GM18517 (cell line): Measurements from ENCODE around the gene CTTNBP2.

Source experiments
- ATAC-seq: cut with Tn5 transposase; IDR thresholded peaks from one replicate; pipeline ENCODE4 v1.9.1; 2021; ENCODE audit warnings: mild to moderate bottlenecking, moderate library complexity; ENCODE audit not compliant: unreplicated experiment

Gene CTTNBP2

GRCh38 chr7:117824592-117824991 is 48.6 kb downstream of the CTTNBP2 start:
- no peak for ATAC-seq

DNA sequence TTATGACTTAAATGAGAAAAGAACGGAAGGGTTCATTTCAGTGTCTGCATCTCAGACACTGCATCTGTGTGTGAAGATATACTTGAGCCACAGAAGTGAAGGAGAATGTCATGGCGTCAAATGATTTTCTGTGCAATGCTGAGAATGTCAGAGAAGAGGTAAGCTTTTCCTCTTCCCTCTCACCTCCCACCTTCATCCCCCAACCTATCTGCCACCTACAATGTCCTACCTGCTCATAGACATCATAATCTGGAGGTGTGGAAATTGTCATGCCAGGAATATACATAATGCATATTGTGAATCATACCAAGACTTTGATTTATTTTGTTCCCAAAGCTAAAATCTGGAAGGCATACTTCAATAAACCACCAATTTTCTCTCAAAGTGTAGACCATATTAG is 53.7 kb downstream of the CTTNBP2 start:
- ATAC-seq = no peak

- no peak for ATAC-seq
Observed at GRCh38 chr7:117818232-117818631, 55.0 kb downstream of the CTTNBP2 start.

GRCh38 chr7:117816727-117817126 is 56.5 kb downstream of the CTTNBP2 start:
- no peak for ATAC-seq

DNA sequence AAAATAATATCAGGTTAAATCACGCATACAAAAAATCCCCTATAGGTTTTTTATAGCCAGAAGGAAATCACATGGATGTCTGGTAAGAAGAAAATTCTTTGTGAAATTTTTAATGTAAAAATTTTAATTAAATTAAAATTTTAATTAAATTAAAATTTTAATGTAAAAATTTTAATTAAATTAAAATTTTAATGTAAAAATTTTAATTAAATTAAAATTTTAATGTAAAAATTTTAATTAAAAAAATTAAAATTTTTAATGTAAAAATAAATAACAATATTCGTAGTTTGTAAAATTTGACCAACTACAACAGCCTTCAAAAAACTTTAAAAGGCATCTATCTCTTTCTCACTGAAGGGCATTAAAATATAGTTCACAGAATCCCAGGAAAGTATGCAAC is 61.5 kb downstream of the CTTNBP2 start:
- no peak for ATAC-seq

- no peak for ATAC-seq
Observed at GRCh38 chr7:117810642-117811512, 62.4 kb downstream of the CTTNBP2 start.

DNA sequence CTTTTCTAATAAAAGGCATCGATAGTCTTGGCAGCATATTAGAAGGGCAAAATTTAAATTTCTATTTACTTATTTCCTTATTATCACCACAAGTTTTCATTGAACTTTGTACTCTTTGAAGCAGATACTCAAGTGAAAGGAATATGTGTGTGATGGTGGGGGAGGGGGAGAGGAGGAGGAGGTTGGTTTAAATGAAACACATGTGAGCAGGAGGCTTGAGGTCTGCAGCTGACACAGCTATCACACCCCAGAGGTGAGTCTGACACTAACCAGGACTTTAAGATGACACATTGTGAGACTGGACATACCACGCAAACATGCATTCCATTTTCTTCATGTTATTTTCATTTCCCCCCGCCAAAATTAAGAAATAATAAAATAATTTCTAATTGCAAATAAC is 63.3 kb downstream of the CTTNBP2 start:
- ATAC-seq = no peak

GRCh38 chr7:117808910-117809705 is 64.1 kb downstream of the CTTNBP2 start:
- no peak for ATAC-seq

GRCh38 chr7:117808341-117808757 is 64.9 kb downstream of the CTTNBP2 start:
- no peak for ATAC-seq

- ATAC-seq = no peak
Observed at GRCh38 chr7:117807676-117808075, 65.6 kb downstream of the CTTNBP2 start.

GRCh38 chr7:117806011-117806410 is 67.2 kb downstream of the CTTNBP2 start:
- no peak for ATAC-seq

- ATAC-seq = no peak
Observed at GRCh38 chr7:117805241-117805640, 68.0 kb downstream of the CTTNBP2 start.

- no peak for ATAC-seq
Observed at GRCh38 chr7:117803476-117803875, 69.8 kb downstream of the CTTNBP2 start.

GRCh38 chr7:117802660-117803059 is 70.6 kb downstream of the CTTNBP2 start:
- no peak for ATAC-seq

DNA sequence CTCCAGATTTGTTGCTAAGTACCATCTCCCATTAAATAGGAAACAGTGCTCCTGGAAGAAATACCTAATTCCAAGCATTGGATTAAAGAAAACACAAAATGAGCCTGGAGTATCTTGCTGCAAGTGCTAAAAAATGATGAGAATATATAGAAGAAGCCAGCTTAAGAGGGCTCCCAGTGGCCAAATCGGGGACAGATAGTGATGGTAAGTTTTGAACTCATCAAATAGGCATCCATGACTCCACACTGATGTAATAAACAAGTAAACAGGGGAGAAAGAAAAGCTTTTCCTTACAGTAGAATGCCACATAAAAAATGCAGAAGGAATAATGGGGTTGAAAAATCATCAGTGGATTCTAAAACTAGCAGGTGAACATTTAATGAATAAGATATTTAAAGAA is 72.4 kb downstream of the CTTNBP2 start:
- no peak for ATAC-seq

DNA sequence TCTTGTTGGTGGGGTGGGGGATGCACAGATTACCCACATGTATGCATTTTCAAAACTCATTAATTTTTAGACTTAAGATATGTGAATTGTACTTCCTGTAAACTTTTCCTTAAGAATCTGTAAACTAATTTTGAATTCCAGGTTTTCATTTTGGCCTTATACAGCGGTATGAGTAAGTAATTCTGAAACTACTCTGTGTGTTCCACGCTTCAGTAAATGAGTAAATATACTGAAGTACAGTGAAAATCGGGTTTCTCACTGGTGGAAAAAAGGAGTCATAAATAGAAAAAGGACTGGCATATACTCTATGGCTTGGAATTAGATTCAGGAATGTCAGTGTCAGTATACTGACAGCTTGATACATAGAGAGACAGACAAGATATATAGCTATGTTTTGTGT is 72.8 kb downstream of the CTTNBP2 start:
- no peak for ATAC-seq

DNA sequence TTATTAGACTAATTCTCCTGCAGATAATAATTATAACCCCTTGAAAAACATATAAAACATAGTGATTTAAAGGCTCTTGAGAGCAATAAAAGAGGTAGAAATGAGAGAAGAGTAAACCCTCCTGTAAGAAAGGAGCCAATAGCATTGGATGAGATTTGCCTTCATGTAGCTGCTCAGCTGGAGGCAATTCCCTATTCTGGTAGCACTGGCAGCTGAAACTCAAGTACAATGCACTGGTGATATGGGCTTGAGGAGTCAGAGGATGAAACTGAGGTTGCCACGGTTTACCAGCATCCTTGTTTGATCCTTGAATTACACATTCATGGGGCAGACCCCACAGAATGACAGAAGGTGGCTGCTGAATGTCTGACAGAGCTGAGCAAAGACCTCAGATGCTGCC is 76.4 kb downstream of the CTTNBP2 start:
- no peak for ATAC-seq

- no peak for ATAC-seq
Observed at GRCh38 chr7:117793976-117794375, 79.3 kb downstream of the CTTNBP2 start.

DNA sequence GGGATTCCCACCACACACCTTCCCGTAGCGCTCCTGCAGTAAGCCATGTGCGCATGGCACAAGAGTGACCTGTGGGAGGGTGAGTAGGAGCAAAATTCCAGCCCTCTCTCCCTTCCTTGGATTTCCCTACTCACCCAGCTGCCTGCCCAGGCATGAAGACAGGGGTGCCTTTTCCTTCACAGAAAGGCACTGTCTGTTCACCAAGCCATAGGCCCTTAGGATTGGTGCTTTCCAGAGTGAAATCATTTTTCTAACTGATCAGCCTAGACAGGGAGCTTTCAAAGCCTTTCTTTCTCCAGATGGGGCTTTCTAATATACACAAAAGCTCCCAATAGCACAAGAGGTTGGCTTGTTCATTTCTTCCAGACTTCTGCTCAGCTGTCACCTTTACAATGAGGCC is 79.7 kb downstream of the CTTNBP2 start:
- no peak for ATAC-seq

DNA sequence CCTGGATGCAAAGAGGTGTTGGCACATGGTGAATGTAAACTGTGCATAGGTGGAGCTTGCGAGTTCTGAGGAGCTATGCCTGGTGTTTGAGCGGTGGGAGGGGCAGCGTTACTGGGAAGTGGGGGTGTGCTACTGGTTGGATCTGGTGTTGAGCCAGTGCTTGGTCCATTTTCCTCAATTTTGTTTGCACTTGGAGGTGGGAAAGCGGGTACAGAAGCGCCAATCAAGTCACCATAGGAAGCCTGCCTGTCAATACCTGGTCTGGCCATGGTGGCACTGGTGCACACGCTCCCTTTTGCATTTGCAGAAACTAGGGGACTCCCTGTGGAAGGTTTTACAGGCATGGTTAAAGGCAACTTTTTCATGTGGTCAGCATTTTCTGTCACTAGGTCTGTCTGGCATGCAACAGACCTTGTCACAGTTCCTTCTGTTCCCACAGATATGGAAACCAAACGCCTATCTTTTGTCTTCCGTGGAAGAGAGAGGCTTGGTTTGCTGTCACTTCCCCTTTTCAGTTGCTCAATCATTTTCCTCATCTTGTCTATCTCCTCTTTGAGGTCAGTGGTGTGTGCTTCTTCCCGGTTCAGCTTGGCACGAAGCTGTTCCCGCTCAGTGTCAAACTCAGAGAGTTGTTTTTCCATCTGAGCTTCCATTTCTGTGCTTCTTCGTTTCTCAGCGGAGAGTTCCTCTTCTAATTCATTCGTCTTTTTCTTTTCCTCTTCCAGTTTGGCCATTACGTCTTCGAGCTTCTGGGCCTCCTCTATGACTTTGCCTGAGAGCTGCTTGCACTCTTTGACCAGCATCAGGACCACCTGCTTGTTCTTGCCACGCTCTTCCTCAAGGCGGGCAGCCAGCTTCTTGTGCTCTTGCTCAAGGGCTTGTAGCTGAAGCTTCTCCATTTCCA is 81.1 kb downstream of the CTTNBP2 start:
- ATAC-seq = peak; percentile 66

- no peak for ATAC-seq
Observed at GRCh38 chr7:117790731-117791130, 82.5 kb downstream of the CTTNBP2 start.
